HG03025 (cell line): ENCODE measurements around the gene SLC2A3.
A peak's percentile ranks its signal among the peaks of the same experiment; 100 is the strongest.
"Not testable (repeated sequence)": the region's sequence is repeated elsewhere in the genome, so short reads cannot be mapped to it uniquely, and the experiment has no call there.

ENCODE experiments used
- ATAC-seq: cut with Tn5 transposase; IDR thresholded peaks from one replicate; pipeline ENCODE4 v1.9.1; 2021; ENCODE audit warnings: mild to moderate bottlenecking, moderate library complexity; ENCODE audit not compliant: unreplicated experiment, low FRiP score

SLC2A3 gene

DNA sequence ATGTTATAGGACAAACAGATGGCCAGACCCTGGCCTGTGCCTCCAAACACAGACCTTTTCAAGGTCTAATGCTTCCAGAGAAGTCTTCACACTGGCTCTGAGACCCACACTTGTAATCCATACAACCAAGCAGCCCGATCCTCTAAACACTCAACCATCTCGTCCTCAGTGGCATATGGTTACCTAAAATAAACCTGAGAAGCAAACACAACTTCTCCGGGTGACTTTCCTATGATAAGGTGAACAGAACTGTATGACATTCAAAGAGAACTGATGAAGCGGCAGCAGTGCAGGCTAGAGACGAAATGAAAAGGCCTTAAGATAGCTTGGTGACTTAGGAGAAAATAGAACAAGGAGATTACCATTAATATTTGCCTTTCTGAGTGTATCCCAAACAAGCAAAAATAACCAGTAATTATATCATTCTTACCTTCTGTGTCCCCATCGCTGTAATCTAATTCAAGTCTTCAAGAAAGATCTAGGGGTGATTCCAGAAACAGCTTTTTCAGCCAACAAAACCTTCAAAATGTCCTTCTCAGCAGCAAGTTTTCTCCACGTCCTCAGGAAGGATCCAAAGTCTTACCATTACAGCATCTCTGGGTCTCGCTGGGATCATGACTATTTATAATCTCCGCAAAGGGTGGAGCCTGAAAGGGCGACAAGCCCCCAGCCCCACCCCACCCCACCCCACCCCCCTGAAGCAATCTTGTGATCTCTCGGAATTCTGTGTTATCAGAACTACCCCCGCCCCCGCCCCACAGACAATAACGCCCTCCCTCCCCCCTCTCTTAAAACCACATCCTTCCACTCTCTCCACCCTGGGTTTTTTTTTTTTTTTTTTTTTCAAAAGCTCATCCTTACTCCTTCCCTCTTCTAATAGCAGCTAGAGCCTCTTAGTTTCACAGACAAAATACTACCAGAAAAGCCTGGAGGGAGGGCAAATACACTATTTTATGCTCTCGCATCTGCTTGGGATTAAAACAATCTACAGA is at the start of gene SLC2A3:
TSS of gene SLC2A3 (minus strand) at position 598 of the 992 bp plus-strand sequence. CDS start at position 445, 153 bp downstream.
- ATAC-seq = no peak

DNA sequence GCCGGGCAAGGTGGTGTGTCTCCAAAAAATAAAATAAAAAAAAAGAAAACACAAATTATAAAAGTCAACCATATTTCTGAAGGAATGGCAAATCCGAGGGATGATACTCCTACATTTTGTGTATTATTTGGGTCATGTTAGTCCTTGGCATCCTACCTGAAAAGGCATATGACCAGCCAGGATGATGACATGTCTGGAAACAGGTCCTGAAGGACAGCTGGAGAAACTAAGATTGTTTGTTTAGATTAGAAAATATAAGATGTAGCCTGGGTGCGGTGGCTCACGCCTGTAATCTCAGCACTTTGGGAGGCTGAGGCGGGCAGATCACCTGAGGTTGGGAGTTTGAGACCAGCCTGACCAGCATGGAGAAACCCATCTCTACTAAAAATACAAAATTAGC is 48.9 kb upstream of the SLC2A3 start:
- no peak for ATAC-seq

DNA sequence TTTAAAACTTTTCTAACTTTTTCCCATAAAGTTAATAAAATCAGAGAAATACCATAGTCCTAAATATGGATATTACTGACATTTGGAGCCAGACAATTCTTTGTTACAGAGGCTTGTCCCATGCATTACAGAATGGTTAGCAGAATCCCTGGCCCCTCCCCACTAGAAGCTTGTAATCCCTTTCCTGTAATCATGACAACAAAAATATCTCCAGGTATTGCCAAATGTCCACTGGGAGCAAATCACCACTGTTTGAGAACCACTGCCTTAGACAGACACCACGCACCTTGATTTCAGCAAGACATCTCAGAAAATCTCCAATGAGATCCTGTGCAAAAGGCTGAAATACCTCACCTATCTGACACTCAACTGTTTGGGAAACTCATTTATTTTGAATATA is 47.5 kb upstream of the SLC2A3 start:
- not testable (repeated sequence) for ATAC-seq

DNA sequence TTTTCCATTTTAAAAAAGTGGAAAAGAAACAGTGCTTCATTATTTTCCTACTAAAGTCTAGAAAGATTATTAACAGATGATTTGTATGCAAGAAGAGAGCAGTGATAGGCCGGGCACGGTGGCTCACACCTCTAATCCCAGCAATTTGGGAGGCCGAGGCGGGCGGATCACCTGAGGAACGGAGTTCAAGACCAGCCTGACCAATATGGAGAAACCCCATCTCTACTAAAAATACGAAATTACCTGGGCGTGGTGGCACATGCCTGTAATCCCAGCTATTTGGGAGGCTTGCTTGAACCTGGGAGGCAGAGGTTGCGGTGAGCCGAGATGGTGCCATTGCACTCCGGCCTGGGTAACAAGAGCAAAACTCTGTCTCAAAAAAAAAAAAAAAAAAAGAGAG is 47.0 kb upstream of the SLC2A3 start:
- not testable (repeated sequence) for ATAC-seq

DNA sequence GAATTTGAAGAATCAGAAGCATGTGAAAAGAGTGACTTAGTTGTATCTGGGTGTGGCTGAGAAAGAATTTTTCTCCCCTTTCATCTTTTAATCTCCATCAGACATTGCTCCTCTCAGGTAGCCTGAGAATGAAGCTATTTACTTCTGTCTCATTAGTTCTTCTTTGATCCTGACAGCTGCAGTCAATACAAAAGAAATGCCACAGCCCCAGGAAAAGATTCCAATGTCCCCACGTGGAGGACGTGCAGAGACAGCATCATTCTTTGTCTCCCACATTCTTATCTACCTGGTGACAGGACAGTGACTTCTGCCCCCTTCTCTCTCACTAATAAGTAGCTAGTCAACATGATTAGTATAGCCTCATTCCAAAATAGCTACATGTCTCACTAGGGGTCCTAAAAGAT is 46.3 kb upstream of the SLC2A3 start:
- not testable (repeated sequence) for ATAC-seq

DNA sequence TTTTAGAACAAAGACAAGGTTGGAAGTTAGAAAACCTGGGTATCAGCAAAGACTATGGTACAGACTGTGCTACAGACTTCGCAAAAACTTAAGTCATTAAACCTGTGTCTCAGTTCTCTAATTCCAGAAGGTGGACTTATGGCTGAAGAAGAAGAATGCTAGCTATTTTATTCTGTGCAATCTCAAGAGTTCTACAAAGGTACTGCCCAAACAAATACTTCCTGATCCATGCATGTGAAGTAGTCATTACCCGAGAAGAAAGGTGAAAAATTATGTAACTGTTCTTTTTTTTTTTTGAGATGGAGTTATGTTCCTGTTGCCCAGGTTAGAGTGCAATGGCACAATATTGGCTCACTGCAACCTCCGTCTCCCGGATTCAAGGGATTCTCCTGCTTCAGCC is 45.5 kb upstream of the SLC2A3 start:
- ATAC-seq = no peak

DNA sequence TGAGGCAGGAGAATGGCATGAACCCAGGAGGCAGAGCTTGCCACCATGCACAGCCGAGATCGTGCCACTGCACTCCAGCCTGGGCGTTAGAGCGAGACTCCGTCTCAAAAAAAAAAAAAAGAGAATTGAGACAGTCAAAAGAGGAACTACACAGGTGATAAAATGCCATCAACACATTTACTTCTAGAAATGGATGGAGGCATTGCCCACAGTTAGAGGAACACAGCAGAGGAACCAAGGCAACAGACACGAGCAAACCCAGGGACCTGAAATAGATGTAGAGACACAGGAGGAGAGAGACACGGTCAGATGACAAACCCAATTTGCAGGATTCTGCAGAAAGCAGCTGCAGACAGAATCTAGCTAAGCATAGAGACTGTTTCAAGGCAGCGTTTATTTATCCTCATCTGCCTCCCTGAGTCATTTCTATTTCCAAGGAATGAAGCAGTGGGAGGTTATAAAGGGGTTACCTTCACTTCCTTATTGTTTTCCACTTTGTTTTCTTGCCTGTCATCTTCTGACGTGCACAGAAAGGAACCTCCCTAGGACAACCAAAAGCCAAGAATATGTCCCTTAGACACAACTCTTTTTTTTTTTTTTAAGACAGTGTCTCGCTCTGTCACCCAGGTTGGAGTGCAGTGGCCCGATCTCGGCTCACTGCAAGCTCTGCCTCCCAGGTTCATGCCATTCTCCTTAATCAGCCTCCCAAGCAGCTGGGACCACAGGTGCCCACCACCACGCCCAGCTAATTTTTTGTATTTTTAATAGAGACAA is 41.6 kb upstream of the SLC2A3 start:
- ATAC-seq = not testable (repeated sequence)

DNA sequence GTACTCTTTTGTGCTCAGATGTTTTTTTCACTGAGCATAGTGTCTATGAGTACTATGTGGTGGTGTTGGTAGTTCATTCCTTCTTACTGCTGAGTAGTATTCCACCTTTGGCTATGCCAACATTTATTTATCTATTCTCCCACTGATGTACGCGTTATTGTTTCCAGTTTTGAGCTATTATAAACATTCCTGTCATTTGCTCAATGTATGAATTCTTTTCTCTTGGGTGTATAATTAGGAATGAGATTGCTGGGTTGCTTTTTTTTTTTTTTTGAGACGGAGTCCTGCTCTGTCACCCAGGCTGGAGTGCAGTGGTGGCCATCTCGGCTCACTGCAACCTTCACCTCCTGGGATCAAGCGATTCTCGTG is 37.5 kb upstream of the SLC2A3 start:
- no peak for ATAC-seq

DNA sequence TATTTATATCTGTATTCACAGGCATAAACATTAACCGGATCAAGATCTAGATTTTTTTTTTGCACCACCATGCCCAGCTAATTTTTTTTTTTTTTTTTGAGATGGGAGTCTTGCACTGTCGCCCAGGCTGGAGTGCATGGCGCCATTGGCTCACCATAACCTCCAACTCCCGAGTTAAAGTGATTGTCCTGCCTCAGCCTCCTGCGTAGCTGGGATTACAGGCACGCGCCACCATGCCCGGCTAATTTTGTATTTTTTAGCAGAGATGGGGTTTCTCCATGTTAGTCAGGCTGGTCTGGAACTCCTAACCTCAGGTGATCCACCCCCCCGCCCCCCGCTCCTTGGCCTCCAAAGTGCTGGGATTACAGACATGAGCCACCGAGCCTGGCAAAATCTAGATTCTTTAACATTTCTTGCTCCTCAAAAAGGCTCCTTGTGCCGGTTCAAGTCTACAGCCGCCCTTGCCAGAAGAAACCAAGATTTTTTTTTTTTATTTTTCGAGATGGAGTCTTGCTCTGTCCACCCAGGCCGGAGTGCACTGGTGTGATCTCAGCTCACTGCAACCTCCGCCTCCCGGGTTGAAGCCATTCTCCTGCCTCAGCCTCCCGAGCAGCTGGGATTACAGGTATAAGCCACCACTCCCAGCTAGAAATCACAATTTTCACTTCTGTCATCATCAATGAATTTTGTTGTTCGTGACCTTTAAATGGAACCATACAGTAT is 36.9 kb upstream of the SLC2A3 start:
- no peak for ATAC-seq

DNA sequence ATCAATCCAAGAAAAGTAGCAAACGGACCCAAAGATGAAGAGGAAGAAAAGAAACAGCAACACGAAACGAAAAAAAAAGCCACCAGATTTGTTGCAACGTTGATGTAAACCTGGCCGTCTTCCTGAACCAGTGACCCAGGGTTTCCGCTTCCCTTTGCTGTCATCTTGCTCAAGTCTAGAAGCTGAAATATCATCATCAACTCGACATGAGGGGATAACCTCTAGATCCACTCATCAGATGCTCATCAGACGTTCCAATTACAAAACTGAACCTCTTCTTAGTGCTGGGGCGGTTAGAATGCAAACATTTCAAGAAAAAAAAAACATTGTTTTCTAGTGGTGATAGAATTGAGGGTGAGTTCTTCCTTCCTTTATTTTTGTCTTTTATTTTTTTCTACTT is 36.3 kb upstream of the SLC2A3 start:
- not testable (repeated sequence) for ATAC-seq

DNA sequence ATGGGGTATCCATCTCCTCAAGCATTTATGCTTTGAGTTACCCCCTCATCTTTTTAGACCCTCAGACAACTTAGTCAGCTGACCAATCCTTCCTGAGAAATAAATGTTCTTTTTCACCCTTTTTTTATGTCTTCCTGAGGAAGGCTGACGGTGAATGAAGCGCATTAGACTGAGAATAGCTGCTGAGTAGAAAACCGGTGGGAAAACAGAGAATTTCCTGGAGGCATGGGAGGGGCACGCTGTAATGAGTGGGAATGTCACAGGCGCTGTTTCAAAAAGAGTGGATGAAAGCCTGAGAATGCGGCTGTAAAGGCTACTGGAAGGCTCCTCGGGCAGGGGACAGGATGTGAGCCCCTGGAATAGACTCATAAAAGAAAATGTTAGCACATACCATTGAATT is 35.8 kb upstream of the SLC2A3 start:
- ATAC-seq = not testable (repeated sequence)

DNA sequence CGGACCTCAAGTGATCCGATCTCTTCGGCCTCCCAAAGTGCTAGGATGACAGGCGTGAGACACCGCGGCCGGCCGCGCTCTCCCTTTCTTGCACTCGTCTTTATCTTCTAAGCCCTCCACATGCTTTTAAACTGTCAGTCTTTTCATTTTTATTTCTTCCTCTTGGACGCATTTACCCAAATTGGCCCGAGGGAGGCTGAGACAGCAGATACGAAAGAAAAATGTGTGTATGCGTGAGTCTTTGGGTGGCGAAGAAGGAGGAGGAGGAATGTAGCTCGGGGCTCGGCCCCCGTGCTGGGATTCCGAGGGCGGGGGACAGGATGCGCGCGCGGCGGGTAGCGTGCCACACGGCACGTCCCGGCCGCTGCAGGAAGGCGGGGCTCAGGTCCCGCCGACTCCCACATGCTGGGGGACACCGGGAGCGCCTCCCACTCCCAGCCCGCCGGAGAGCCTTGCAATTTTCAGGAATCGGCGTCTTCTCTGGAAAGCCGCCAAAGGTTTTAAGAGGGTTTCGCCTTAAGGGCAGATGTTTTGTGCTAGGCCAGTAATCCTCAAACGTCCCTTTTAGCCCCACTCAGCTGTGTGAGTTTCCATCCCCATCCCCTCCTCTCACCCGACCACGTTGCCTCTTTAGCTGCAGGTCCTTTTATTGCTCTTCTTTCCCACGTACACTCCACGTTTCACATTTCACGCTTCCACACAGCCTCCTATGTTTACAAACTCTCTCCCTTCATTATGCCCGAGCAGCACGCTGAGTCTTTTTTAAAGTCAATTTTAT is 34.7 kb upstream of the SLC2A3 start:
- ATAC-seq = peak; percentile 89

DNA sequence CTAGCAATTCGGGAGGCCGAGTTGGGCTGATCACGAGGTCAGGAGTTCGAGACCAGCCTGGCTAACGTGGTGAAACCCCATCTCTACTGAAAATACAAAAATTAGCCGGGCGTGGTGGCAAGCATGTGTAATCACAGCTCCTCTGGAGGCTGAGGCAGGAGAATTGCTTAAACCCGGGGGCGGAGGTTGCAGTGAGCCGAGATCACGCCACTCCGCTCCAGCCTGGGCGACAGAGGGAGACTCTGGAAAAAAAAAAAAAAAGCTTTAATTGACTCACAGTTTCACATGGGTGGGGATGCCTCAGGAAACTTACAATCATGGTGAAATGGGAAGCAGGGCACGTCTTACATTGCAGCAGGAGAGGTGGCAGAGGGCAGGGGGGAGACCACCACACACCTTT is 30.6 kb upstream of the SLC2A3 start:
- no peak for ATAC-seq

DNA sequence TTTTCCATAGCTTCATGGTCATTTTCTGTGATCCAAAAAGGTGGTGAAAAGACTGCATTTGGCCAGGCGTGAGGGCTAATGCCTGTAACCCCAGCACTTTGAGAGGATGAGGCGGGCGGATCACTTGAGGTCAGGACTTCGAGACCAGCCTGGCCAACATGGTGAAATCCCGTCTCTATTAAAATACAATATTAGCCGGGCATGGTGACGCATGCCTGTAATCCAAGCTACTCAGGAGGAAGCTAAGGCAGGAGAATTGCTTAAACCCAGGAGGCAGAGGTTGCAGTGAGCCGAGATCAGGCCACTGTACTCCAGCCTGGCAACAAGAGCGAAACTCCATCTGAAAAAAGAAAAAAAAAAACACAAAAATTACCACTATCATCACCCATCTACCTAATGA is 28.7 kb upstream of the SLC2A3 start:
- ATAC-seq = not testable (repeated sequence)

DNA sequence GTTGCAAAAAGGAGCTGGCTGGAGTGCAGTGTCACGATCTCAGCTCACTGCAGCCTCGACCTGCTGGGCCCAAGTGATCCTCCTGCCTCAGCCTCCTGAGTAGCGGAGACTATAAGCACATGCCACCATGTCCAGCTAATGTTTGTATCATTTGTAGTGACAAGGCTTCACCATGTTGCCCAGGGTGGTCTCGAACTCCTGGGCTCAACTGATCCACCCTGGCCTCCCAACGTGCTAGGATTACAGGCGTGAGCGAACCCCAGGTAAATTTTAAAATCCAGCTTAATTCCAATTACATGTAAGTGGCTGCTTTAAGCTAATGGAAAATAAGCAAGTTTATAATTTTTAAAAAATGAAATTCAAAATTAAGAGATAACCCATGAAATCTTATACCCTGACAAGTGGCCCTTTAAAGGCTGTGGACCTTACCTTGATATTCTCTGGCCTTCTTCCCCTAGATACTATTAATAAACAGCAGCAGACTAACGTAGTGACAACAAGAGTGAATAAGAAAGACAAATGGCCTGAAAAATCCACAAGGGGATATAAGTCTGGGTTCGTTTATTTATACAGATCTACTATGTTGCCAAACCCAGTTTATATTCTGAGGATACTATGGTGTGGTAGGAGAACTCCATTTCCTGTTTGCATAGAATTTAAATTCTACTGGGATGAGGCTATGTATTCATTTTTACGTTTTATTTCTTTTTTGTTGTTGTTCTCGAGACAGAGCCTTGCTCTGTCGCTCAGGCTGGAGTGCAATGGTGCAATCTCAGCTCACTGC is 25.6 kb upstream of the SLC2A3 start:
- no peak for ATAC-seq

DNA sequence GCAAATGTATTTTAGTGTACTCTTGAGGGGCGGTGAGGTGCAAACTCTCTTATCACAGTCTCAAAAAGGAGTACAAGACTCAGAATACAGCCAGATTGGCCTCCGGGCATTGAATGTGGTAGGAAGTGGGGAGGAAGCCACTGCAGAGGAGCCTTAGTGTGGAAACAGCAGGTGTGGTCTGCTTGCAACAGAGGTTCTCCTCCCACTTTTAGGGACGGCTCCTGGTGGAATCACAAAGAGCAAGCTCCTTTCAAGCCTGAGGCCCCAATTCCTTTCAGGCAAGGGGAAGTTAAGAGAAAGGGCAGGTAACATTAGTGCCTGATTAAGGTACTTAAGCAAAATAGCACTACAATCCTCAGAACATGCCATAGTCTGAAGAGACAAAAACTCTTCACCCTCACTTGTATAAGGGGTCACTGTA is 23.7 kb upstream of the SLC2A3 start:
- ATAC-seq = no peak

DNA sequence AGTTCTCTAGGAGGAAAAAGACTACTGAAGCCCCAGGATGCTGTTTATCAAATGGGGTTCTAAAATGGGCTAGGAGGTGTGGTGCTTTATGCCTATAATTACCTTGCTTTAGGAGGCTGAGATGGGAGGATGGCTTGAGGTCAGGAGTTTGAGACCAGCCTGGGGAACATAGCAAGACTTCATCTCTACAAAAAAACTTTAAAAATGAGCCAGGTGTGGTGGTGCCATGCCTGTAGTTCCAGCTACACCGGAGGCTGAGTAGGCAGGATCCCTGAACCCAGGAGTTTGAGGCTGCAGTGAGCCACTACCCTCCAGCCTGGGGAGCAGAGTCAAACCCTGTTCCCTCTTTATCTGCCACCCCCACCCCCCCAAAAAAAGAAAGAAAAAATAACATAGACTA is 23.3 kb upstream of the SLC2A3 start:
- ATAC-seq = no peak

DNA sequence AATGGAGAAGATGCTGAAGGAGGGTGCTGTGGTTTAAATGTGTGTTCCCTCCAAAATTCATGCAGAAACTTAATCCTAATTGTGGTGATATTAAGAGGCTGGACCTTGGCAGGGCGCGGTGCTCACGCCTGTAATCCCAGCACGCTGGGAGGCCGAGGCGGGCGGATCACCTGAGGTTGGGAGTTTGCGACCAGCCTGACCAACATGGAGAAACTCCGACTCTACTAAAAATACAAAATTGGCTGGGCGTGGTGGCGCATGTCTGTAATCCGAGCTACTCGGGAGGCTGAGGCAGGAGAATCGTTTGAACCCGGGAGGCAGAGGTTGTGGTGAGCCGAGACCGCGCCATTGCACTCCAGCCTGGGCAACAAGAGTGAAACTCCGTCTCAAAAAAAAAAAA is 18.9 kb upstream of the SLC2A3 start:
- not testable (repeated sequence) for ATAC-seq

DNA sequence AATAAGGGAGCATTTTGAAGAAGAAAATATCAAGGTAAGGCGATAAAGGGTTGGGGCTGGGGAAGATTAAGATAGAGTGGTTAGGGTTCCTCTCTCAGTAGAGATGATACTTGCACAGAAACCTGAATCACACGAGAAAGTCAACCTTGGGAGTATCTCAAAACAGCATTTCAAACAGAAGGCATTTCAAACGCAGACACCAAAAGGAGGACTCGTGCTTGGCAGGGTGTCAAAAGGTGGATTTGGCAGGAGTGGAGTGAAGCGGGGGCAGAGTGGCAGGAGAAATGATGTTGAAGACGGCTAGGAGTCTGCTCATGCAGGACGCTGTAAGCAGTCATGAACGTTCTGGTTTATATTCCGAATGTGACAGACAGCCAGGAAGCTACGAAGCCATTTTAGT is 18.4 kb upstream of the SLC2A3 start:
- not testable (repeated sequence) for ATAC-seq
